A549 (cell line): ENCODE data around the gene ARHGAP9. TPM values are rescaled to one million over a fixed set of nuclear protein-coding genes. Genes with fewer than 3 reads are reported as not detected.
"Not testable (repeated sequence)": the region's sequence is repeated elsewhere in the genome, so short reads cannot be mapped to it uniquely, and the experiment has no call there.

Experiments used
- ATAC-seq, 2 experiments: fragments of 200-7000 bp in 1 of 2; fragments of >200 bp in 1 of 2; cut with Nextera tagmentation in 1 of 2; cut with Tn5 transposase in 1 of 2; 3 replicates each; pipeline versions ENCODE4 v1.8.0 to v1.9.1; 2018 to 2020; ENCODE audit warnings: mild to moderate bottlenecking in 1 of 2, moderate library complexity in 1 of 2
- CTCF ChIA-PET: fragments of 300-600 bp; sonication (Branson Sonifier 250); formaldehyde crosslinking; extraction: SDS; loops from one replicate; lab custom pipeline; 2021; ENCODE audit warnings: antibody characterized with exemption, inconsistent platforms; lab: Yijun Ruan, JAX
- POLR2A ChIA-PET: fragments of 350-600 bp; formaldehyde crosslinking; extraction: SDS; loops from one replicate; lab custom pipeline; 2021; ENCODE audit warnings: antibody characterized with exemption, inconsistent platforms; lab: Yijun Ruan, JAX
- DNase-seq, 2 experiments: peaks; one replicate each; pipeline versions ENCODE4 v3.0.0 to v3.0.0-alpha.2; 2011 to 2016; ENCODE audit warnings: low read depth in 1 of 2, low spot score in 1 of 2
- FAIRE-seq: peaks from 2 replicates; lab custom pipeline; 2011; peaks lifted over from hg19 to GRCh38; lab: Jason Lieb, UNC
- H3K27ac ChIP-seq, 2 experiments: fragments of >200 bp; sonication (Bioruptor Twin); formaldehyde crosslinking; 3 replicates each; pipeline ENCODE4 v1.5.1; 2016 to 2017
- H3K4me1 ChIP-seq: fragments of >200 bp; sonication (Bioruptor Twin); formaldehyde crosslinking; 3 replicates; pipeline ENCODE4 v1.6.1; 2016
- H3K4me2 ChIP-seq: fragments of >200 bp; sonication (Bioruptor Twin); formaldehyde crosslinking; 3 replicates; pipeline ENCODE4 v1.6.1; 2016
- H3K4me3 ChIP-seq: fragments of >200 bp; sonication (Bioruptor Twin); formaldehyde crosslinking; 3 replicates; pipeline ENCODE4 v1.5.1; 2016
- H3K9me3 ChIP-seq: fragments of >200 bp; sonication (Bioruptor Twin); formaldehyde crosslinking; 3 replicates; pipeline ENCODE4 v1.6.1; 2016
- HDAC2 ChIP-seq: fragments of 200-600 bp; sonication (generic); IDR thresholded peaks from 2 replicates; pipeline ENCODE4 v1.6.1; 2016
- HOXA7 ChIP-seq: fragments of 250-450 bp; sonication (Bioruptor Pico); IDR thresholded peaks from 2 replicates; pipeline ENCODE4 v1.5.0; 2020; ENCODE audit warnings: mild to moderate bottlenecking, moderate library complexity
- HOXB13 ChIP-seq: fragments of 250-450 bp; sonication (Bioruptor Pico); IDR thresholded peaks from 2 replicates; pipeline ENCODE4 v1.5.0; 2020; ENCODE audit warnings: low read depth, mild to moderate bottlenecking, moderate library complexity
- KDM1A ChIP-seq: fragments of 200-600 bp; sonication (generic); IDR thresholded peaks from 2 replicates; pipeline ENCODE4 v1.6.1; 2016; ENCODE audit warnings: low read depth, mild to moderate bottlenecking
- PHF8 ChIP-seq: fragments of 200-600 bp; sonication (generic); IDR thresholded peaks from 2 replicates; pipeline ENCODE4 v1.6.1; 2016; ENCODE audit warnings: low read depth, mild to moderate bottlenecking, antibody characterized with exemption, moderate library complexity, borderline replicate concordance
- POLR2A ChIP-seq: IDR thresholded peaks from 2 replicates; pipeline ENCODE4 v1.6.1; 2012; ENCODE audit warnings: mild to moderate bottlenecking, low read length
- POLR2AphosphoS2 ChIP-seq: conservative IDR thresholded peaks from 2 replicates; pipeline ENCODE4 v1.6.1; 2012; ENCODE audit warnings: low read length, improper control_type of control experiment, inconsistent platforms
- RAD21 ChIP-seq, 2 experiments: fragments of >200 bp in 1 of 2; sonication (Bioruptor Twin) in 1 of 2; formaldehyde crosslinking in 1 of 2; IDR thresholded peaks in 1 of 2; conservative IDR thresholded peaks in 1 of 2; 2 replicates in 1 of 2; 3 replicates in 1 of 2; pipeline ENCODE4 v1.6.1; 2012 to 2018; ENCODE audit warnings: inconsistent platforms in 1 of 2
- RARB ChIP-seq: fragments of 250-450 bp; sonication (Bioruptor Pico); IDR thresholded peaks from 2 replicates; pipeline ENCODE4 v1.8.0; 2021; ENCODE audit warnings: mild to moderate bottlenecking, moderate library complexity
- RNF2 ChIP-seq: fragments of 200-600 bp; sonication (generic); IDR thresholded peaks from 2 replicates; pipeline ENCODE4 v1.6.1; 2016; ENCODE audit warnings: low read depth, mild to moderate bottlenecking, antibody characterized with exemption, moderate library complexity, borderline replicate concordance
- SMC3 ChIP-seq: fragments of >200 bp; sonication (Bioruptor Twin); formaldehyde crosslinking; IDR thresholded peaks from 3 replicates; pipeline ENCODE4 v1.6.1; 2018; ENCODE audit warnings: inconsistent platforms
- SREBF2 ChIP-seq: fragments of 450-650 bp; IDR thresholded peaks from 2 replicates; pipeline ENCODE4 v1.6.1; 2014; ENCODE audit warnings: mild to moderate bottlenecking, moderate library complexity
- TFCP2L1 ChIP-seq: fragments of 250-450 bp; sonication (Bioruptor Pico); IDR thresholded peaks from 2 replicates; pipeline ENCODE4 v1.5.0; 2021; ENCODE audit warnings: mild to moderate bottlenecking
- ZSCAN20 ChIP-seq: fragments of 250-450 bp; sonication (Bioruptor Pico); IDR thresholded peaks from 2 replicates; pipeline ENCODE4 v1.8.0; 2022; ENCODE audit warnings: mild to moderate bottlenecking, moderate library complexity
- WGBS: methylation state at CpG from one replicate; pipeline ENCODE4 v1.1.6; 2017; ENCODE audit errors: missing lambda C conversion rate; 5-methylcytosine and 5-hydroxymethylcytosine counted together
- polyA plus RNA-seq, 4 experiments: library from polyadenylated mRNA; depleted of rRNA in 3 of 4; stranded (reverse); fragments of >200 nt; fragmentation: RNase III in 1 of 4; extraction: RNeasy Plus Mini Kit Qiagen cat#74134 plus additional on column Dnase treatment in 1 of 4; gene quantifications; 2 replicates in 3 of 4; 3 replicates in 1 of 4; pipeline ENCODE4 v1.2.3, GENCODE V29; 2011 to 2017
- TF ChIP-seq, protein P1 (sequence below): fragments of 150-350 bp; IDR thresholded peaks from 2 replicates; pipeline ENCODE4 v1.6.1; 2014; ENCODE audit warnings: low read depth, mild to moderate bottlenecking, low read length
- TF ChIP-seq, protein P2 (sequence below): fragments of >200 bp; sonication (Bioruptor Twin); formaldehyde crosslinking; IDR thresholded peaks from 3 replicates; pipeline ENCODE4 v1.5.1; 2016
- TF ChIP-seq, protein P3 (sequence below): fragments of 200-600 bp; sonication (generic); IDR thresholded peaks from 2 replicates; pipeline ENCODE4 v1.6.1; 2016; ENCODE audit warnings: antibody characterized with exemption, mild to moderate bottlenecking, moderate library complexity

The ARHGAP9 gene
- polyA plus RNA-seq, 2 of the 4 experiments (the other 2 are of a cell fraction): 0.25 TPM; not detected in 1

DNA sequence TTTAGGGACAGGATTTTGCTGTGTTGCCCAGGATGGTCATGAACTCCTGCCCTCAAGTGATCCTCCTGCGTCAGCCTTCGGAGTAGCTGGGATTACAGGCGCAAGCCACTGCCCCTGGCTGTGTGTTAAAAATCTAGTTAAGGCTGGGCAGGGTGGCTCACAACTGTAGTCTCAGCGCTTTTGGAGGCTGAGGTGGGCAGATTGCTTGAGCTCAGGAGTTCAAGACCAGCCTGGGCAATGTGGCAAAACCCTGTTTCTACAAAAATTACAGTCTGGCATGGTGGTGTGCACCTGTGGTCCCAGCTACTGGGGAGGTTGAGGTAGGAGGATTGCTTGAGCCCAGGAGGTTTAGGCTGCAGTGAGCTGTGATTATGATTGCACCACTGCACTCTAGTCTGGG is 31.5 kb upstream of the ARHGAP9 start:
- ChIA-PET POLR2A (interaction anchor here (0.6 to 1.6 kb wide), 4 partner anchors 8 to 1685 kb away, joined by 3 to 5 read pairs (median 5); no protein-coding TSS in a partner anchor), CTCF (interaction anchor here (0.6 to 2.1 kb wide), 5 partner anchors 8 to 72 kb away, joined by 3 to 11 read pairs (median 3); no protein-coding TSS in a partner anchor)
- WGBS: 91% methylated on average over 4 of the region's 4 CpGs
- no peaks in the 10 kb centered on the region; the same call in 2 of the 3 replicates for H3K4me1 ChIP-seq
- H3K27ac ChIP-seq: no peak overlapping the region
- no peak for TF ChIP-seq POLR2AphosphoS2
- no peak for TF ChIP-seq POLR2A
- no peak for TF ChIP-seq KDM1A
- TF ChIP-seq PHF8: no peak
- TF ChIP-seq RARB (CRISPR knock-in tag): no peak
- TF ChIP-seq HOXA7 (CRISPR knock-in tag): no peak
- TF ChIP-seq HOXB13: no peak
- no peak for TF ChIP-seq SREBF2
- TF ChIP-seq, protein P1, sequence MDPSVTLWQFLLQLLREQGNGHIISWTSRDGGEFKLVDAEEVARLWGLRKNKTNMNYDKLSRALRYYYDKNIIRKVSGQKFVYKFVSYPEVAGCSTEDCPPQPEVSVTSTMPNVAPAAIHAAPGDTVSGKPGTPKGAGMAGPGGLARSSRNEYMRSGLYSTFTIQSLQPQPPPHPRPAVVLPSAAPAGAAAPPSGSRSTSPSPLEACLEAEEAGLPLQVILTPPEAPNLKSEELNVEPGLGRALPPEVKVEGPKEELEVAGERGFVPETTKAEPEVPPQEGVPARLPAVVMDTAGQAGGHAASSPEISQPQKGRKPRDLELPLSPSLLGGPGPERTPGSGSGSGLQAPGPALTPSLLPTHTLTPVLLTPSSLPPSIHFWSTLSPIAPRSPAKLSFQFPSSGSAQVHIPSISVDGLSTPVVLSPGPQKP: no peak
- TF ChIP-seq, protein P2, sequence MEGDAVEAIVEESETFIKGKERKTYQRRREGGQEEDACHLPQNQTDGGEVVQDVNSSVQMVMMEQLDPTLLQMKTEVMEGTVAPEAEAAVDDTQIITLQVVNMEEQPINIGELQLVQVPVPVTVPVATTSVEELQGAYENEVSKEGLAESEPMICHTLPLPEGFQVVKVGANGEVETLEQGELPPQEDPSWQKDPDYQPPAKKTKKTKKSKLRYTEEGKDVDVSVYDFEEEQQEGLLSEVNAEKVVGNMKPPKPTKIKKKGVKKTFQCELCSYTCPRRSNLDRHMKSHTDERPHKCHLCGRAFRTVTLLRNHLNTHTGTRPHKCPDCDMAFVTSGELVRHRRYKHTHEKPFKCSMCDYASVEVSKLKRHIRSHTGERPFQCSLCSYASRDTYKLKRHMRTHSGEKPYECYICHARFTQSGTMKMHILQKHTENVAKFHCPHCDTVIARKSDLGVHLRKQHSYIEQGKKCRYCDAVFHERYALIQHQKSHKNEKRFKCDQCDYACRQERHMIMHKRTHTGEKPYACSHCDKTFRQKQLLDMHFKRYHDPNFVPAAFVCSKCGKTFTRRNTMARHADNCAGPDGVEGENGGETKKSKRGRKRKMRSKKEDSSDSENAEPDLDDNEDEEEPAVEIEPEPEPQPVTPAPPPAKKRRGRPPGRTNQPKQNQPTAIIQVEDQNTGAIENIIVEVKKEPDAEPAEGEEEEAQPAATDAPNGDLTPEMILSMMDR: no peak
- TF ChIP-seq RAD21 (conservative IDR thresholded peaks at IDR 0.05 in 1 of 2, IDR thresholded peaks at IDR 0.05 in 1 of 2): no peak
- no peak for TF ChIP-seq SMC3
- no peak for TF ChIP-seq RNF2
- TF ChIP-seq, protein P3, sequence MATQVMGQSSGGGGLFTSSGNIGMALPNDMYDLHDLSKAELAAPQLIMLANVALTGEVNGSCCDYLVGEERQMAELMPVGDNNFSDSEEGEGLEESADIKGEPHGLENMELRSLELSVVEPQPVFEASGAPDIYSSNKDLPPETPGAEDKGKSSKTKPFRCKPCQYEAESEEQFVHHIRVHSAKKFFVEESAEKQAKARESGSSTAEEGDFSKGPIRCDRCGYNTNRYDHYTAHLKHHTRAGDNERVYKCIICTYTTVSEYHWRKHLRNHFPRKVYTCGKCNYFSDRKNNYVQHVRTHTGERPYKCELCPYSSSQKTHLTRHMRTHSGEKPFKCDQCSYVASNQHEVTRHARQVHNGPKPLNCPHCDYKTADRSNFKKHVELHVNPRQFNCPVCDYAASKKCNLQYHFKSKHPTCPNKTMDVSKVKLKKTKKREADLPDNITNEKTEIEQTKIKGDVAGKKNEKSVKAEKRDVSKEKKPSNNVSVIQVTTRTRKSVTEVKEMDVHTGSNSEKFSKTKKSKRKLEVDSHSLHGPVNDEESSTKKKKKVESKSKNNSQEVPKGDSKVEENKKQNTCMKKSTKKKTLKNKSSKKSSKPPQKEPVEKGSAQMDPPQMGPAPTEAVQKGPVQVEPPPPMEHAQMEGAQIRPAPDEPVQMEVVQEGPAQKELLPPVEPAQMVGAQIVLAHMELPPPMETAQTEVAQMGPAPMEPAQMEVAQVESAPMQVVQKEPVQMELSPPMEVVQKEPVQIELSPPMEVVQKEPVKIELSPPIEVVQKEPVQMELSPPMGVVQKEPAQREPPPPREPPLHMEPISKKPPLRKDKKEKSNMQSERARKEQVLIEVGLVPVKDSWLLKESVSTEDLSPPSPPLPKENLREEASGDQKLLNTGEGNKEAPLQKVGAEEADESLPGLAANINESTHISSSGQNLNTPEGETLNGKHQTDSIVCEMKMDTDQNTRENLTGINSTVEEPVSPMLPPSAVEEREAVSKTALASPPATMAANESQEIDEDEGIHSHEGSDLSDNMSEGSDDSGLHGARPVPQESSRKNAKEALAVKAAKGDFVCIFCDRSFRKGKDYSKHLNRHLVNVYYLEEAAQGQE: no peak
- TF ChIP-seq TFCP2L1 (CRISPR knock-in tag): no peak
- no peak for TF ChIP-seq HDAC2
- no peak for TF ChIP-seq ZSCAN20 (CRISPR knock-in tag)
- no peaks in the 10 kb centered on the region for H3K9me3 ChIP-seq
- DNase-seq: no peak
- FAIRE-seq: no peak
- H3K4me2 ChIP-seq: no peak overlapping the region
- H3K4me3 ChIP-seq: no peak overlapping the region
- ATAC-seq: no peak

DNA sequence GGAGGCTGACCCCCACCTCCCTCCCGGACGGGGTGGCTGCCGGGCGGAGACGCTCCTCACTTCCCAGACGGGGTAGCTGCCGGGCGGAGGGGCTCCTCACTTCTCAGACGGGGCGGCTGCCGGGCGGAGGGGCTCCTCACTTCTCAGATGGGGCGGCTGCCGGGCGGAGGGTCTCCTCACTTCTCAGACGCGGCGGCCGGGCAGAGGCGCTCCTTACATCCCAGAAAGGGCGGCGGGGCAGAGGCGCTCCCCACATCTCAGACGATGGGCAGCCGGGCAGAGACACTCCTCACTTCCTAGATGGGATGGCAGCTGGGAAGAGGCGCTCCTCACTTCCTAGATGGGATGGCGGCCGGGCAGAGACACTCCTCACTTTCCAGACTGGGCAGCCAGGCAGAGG is 28.1 kb upstream of the ARHGAP9 start:
- POLR2A ChIA-PET, H3K27ac ChIP-seq, CTCF ChIA-PET, H3K4me2 ChIP-seq, ATAC-seq, H3K9me3 ChIP-seq, DNase-seq, H3K4me3 ChIP-seq, FAIRE-seq, H3K4me1 ChIP-seq: not testable (repeated sequence)
- WGBS: 88% methylated on average over 14 of the region's 28 CpGs

DNA sequence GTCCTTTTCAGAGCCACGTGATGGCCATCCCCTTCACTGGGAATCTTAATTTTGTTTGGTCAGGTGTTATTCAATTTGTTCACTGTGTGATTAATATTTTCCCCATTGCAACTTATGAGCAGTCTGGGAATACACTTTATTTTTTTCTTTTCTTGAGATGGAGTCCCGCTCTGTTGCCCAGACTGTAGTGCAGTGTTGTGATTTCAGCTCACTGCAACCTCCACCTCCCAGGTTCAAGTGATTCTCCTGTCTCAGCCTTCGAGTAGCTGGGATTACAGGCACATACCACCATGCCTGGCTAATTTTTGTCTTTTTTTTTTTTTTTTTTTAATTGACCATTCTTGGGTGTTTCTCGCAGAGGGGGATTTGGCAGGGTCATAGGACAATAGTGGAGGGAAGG is 26.9 kb upstream of the ARHGAP9 start:
- WGBS: 98% methylated on average over 4 of the region's 4 CpGs
- H3K4me1 ChIP-seq, ATAC-seq, FAIRE-seq, H3K27ac ChIP-seq, H3K4me2 ChIP-seq, H3K4me3 ChIP-seq, H3K9me3 ChIP-seq, CTCF ChIA-PET, DNase-seq: not testable (repeated sequence)
- POLR2A ChIA-PET: interaction anchor here (0.7 kb wide), 1 partner anchor 437 kb away, joined by 3 read pairs; no protein-coding TSS in a partner anchor

DNA sequence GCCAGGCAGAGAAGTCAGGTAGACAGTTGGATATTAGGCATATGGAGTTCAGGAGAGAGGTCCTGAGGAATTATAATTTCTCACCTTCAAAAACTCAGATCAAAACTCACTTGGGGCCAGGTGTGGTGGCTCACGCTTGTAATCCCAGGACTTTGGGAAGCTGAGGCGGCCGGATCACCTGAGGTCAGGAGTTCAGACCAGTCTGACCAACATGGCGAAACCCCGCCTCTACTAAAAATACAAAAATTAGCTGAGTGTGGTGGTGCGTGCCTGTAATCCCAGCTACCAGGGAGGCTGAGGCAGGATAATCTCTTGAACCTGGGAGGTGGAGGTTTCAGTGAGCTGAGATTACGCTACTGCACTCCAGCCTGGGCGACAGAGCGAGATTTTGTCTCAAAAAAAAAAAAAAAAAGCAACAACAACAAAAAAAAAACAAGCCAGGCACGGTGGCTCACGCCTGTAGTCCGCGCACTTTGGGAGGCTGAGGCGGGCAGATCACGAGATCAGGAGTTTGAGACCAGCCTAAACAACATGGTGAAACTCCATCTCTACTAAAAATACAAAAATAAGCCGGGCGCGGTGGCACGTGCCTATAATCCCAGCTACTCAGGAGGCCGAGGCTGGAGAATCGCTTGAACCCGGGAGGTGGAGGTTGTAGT is 22.8 kb upstream of the ARHGAP9 start:
- not testable (repeated sequence) for H3K4me2 ChIP-seq, H3K4me1 ChIP-seq, H3K9me3 ChIP-seq, ATAC-seq, H3K27ac ChIP-seq, DNase-seq, H3K4me3 ChIP-seq, FAIRE-seq
- 96% methylated on average over 22 of the region's 22 CpGs for WGBS
- ChIA-PET POLR2A (interaction anchor here (0.7 kb wide), 2 partner anchors 9 to 128 kb away, joined by 5 to 13 read pairs; no protein-coding TSS in a partner anchor), CTCF (interaction anchor here (1.3 to 2.4 kb wide), 3 partner anchors 9 to 44 kb away, joined by 4 to 15 read pairs (median 11); no protein-coding TSS in a partner anchor)
